Measurements from ENCODE around the gene RALB. TPM values are rescaled to one million over a fixed set of nuclear protein-coding genes. Genes with fewer than 3 reads are reported as not detected.

The RALB gene
- total and polyA plus RNA-seq, 2 donors from 2014 or later: 58.5 to 64.5 TPM

GRCh38 chr2:120290737-120291136, 38.1 kb downstream of the RALB start:
- no peaks in the 10 kb centered on the region for H3K9me3 ChIP-seq (ENCODE audit: control insufficient read depth in 2 of 3, insufficient read depth in 1 of 3, low read length in 3 of 3)
- intact Hi-C loops (cut with DNase I): no loop called here
- TF ChIP-seq, protein P1, sequence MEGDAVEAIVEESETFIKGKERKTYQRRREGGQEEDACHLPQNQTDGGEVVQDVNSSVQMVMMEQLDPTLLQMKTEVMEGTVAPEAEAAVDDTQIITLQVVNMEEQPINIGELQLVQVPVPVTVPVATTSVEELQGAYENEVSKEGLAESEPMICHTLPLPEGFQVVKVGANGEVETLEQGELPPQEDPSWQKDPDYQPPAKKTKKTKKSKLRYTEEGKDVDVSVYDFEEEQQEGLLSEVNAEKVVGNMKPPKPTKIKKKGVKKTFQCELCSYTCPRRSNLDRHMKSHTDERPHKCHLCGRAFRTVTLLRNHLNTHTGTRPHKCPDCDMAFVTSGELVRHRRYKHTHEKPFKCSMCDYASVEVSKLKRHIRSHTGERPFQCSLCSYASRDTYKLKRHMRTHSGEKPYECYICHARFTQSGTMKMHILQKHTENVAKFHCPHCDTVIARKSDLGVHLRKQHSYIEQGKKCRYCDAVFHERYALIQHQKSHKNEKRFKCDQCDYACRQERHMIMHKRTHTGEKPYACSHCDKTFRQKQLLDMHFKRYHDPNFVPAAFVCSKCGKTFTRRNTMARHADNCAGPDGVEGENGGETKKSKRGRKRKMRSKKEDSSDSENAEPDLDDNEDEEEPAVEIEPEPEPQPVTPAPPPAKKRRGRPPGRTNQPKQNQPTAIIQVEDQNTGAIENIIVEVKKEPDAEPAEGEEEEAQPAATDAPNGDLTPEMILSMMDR (IDR thresholded peaks at IDR 0.05; ENCODE audit: borderline replicate concordance, extremely low read depth, insufficient read depth): no peak
- DNase-seq: no peak
- H3K4me1 ChIP-seq (ENCODE audit: control insufficient read depth in 2 of 3, insufficient read depth in 2 of 3, low read depth in 1 of 3, low read length in 3 of 3): peaks cover 0 to 3% (median 0%) of the 10 kb centered on the region in 3 donors
- peaks cover 0 to 38% (median 15%) of the 10 kb centered on the region in 3 donors for H3K36me3 ChIP-seq (ENCODE audit: control insufficient read depth in 2 of 3, insufficient read depth in 3 of 3, low read length in 3 of 3)
- H3K9ac ChIP-seq (ENCODE audit: low read length in 3 of 3): no peak overlapping the region
- no peaks in the 10 kb centered on the region for H3K27me3 ChIP-seq (ENCODE audit: control insufficient read depth, insufficient read depth, low read length)
- no peak overlapping the region for H3K27ac ChIP-seq (ENCODE audit: low read depth in 2 of 2, low read length in 2 of 2)
- FAIRE-seq: no peak
- H3K4me3 ChIP-seq (ENCODE audit: low read length in 3 of 3): no peak overlapping the region

- intact Hi-C loops (cut with DNase I): no loop called here
- DNase-seq (peak in 1 of 5 donors; percentile 38), FAIRE-seq (no peak)
- Histone ChIP-seq H3K36me3 (ENCODE audit: control insufficient read depth in 2 of 3, insufficient read depth in 3 of 3, low read length in 3 of 3) (peaks cover 0 to 38% (median 15%) of the 10 kb centered on the region in 3 donors), H3K9ac (ENCODE audit: low read length in 3 of 3) (no peak overlapping the region), H3K4me1 (ENCODE audit: control insufficient read depth in 2 of 3, insufficient read depth in 2 of 3, low read depth in 1 of 3, low read length in 3 of 3) (peaks cover 0 to 3% (median 0%) of the 10 kb centered on the region in 3 donors), H3K9me3 (ENCODE audit: control insufficient read depth in 2 of 3, insufficient read depth in 1 of 3, low read length in 3 of 3) (no peaks in the 10 kb centered on the region), H3K27ac (ENCODE audit: low read depth in 2 of 2, low read length in 2 of 2) (no peak overlapping the region), H3K27me3 (ENCODE audit: control insufficient read depth, insufficient read depth, low read length) (no peaks in the 10 kb centered on the region), H3K4me3 (ENCODE audit: low read length in 3 of 3) (no peak overlapping the region)
- TF ChIP-seq, protein P1 (IDR thresholded peaks at IDR 0.05; ENCODE audit: borderline replicate concordance, extremely low read depth, insufficient read depth): no peak
These were observed 39.0 kb downstream of the RALB start for GRCh38 chr2:120291401-120292311.

- intact Hi-C loops (cut with DNase I): no loop called here
- no peak for FAIRE-seq
- no peaks in the 10 kb centered on the region for H3K4me1 ChIP-seq (ENCODE audit: control insufficient read depth in 2 of 3, insufficient read depth in 2 of 3, low read depth in 1 of 3, low read length in 3 of 3)
- H3K27ac ChIP-seq (ENCODE audit: low read depth in 2 of 2, low read length in 2 of 2): no peak overlapping the region
- no peak overlapping the region for H3K9ac ChIP-seq (ENCODE audit: low read length in 3 of 3)
- no peak overlapping the region for H3K4me3 ChIP-seq (ENCODE audit: low read length in 3 of 3)
- peaks cover 0 to 38% (median 15%) of the 10 kb centered on the region in 3 donors for H3K36me3 ChIP-seq (ENCODE audit: control insufficient read depth in 2 of 3, insufficient read depth in 3 of 3, low read length in 3 of 3)
- no peaks in the 10 kb centered on the region for H3K27me3 ChIP-seq (ENCODE audit: control insufficient read depth, insufficient read depth, low read length)
- H3K9me3 ChIP-seq (ENCODE audit: control insufficient read depth in 2 of 3, insufficient read depth in 1 of 3, low read length in 3 of 3): no peaks in the 10 kb centered on the region
- TF ChIP-seq, protein P1 (IDR thresholded peaks at IDR 0.05; ENCODE audit: borderline replicate concordance, extremely low read depth, insufficient read depth): no peak
- no peak for DNase-seq
These were observed 40.7 kb downstream of the RALB start for GRCh38 chr2:120293096-120294007.

All from kidney (tissue), 14 donors.